Neuron (in vitro differentiated cells): Measurements from ENCODE around the gene HBB.
"Not testable (repeated sequence)": the region's sequence is repeated elsewhere in the genome, so short reads cannot be mapped to it uniquely, and the experiment has no call there.

ENCODE experiments used
- H2AFZ ChIP-seq: one replicate; pipeline ENCODE4 v1.6.1; 2013; ENCODE audit warnings: low read depth, mild to moderate bottlenecking, inconsistent platforms, low read length, moderate library complexity
- H3K27me3 ChIP-seq: one replicate; pipeline ENCODE4 v1.6.1; 2013; ENCODE audit warnings: low read length; ENCODE audit not compliant: insufficient read depth
- H3K36me3 ChIP-seq: one replicate; pipeline ENCODE4 v1.6.1; 2013; ENCODE audit warnings: low read length; ENCODE audit not compliant: insufficient read depth
- H3K4me1 ChIP-seq: one replicate; pipeline ENCODE4 v1.6.1; 2013; ENCODE audit warnings: low read length; ENCODE audit not compliant: insufficient read depth
- H3K4me3 ChIP-seq: 2 replicates; pipeline ENCODE4 v1.5.1; 2013; ENCODE audit warnings: mild to moderate bottlenecking, low read length, moderate library complexity
- H3K9me3 ChIP-seq: one replicate; pipeline ENCODE4 v1.6.1; 2013; ENCODE audit warnings: low read length

Gene HBB

GRCh38 chr11:5226732-5227310 is at the start of gene HBB:
TSS of gene HBB (minus strand) at chr11:5227071. CDS start at chr11:5227021, 50 bp downstream.
- H3K27me3 ChIP-seq, result no peaks in the 10 kb centered on the region
- H3K9me3 ChIP-seq, result no peaks in the 10 kb centered on the region
- H3K36me3 ChIP-seq, result no peaks in the 10 kb centered on the region
- H3K4me3 ChIP-seq, result no peak within 1 kb of the TSS
- H3K4me1 ChIP-seq, result no peaks in the 10 kb centered on the region
- no peak within 1 kb of the TSS for H2AFZ ChIP-seq

GRCh38 chr11:5275369-5276110 is 48.7 kb upstream of the HBB start:
- Histone ChIP-seq H3K36me3 (no peaks in the 10 kb centered on the region), H2AFZ (no peak overlapping the region)

GRCh38 chr11:5274395-5274794 is 47.5 kb upstream of the HBB start:
- Histone ChIP-seq H3K9me3 (no peaks in the 10 kb centered on the region), H3K36me3 (no peaks in the 10 kb centered on the region), H3K27me3 (no peaks in the 10 kb centered on the region), H2AFZ (no peak overlapping the region), H3K4me1 (no peaks in the 10 kb centered on the region), H3K4me3 (no peak overlapping the region)

More at GRCh38 chr11:5275369-5276110, 48.7 kb upstream of the HBB start:
- Histone ChIP-seq H3K4me3 (no peak overlapping the region), H3K4me1 (no peaks in the 10 kb centered on the region), H3K27me3 (no peaks in the 10 kb centered on the region), H3K9me3 (no peaks in the 10 kb centered on the region)

GRCh38 chr11:5272395-5273017 is 45.6 kb upstream of the HBB start:
- H3K27me3 ChIP-seq, result no peaks in the 10 kb centered on the region
- no peak overlapping the region for H2AFZ ChIP-seq
- no peaks in the 10 kb centered on the region for H3K36me3 ChIP-seq
- H3K4me1 ChIP-seq, result no peaks in the 10 kb centered on the region
- no peaks in the 10 kb centered on the region for H3K9me3 ChIP-seq
- H3K4me3 ChIP-seq, result no peak overlapping the region

GRCh38 chr11:5269715-5270147 is 42.9 kb upstream of the HBB start, which contains the start of gene HBE1:
TSS of gene HBE1 (minus strand) at chr11:5269945. CDS start at chr11:5269890, 55 bp downstream.
- no peak within 1 kb of the TSS for H2AFZ ChIP-seq

GRCh38 chr11:5267033-5267563 is 40.2 kb upstream of the HBB start:
- Histone ChIP-seq H3K27me3 (no peaks in the 10 kb centered on the region), H2AFZ (no peak overlapping the region), H3K9me3 (no peaks in the 10 kb centered on the region), H3K36me3 (no peaks in the 10 kb centered on the region), H3K4me3 (no peak overlapping the region), H3K4me1 (no peaks in the 10 kb centered on the region)

More at GRCh38 chr11:5269715-5270147, 42.9 kb upstream of the HBB start, which contains the start of gene HBE1:
- no peaks in the 10 kb centered on the region for H3K36me3 ChIP-seq
- no peak within 1 kb of the TSS for H3K4me3 ChIP-seq
- no peaks in the 10 kb centered on the region for H3K9me3 ChIP-seq
- no peaks in the 10 kb centered on the region for H3K27me3 ChIP-seq
- no peaks in the 10 kb centered on the region for H3K4me1 ChIP-seq

GRCh38 chr11:5266609-5267008 is 39.7 kb upstream of the HBB start:
- Histone ChIP-seq H3K9me3 (no peaks in the 10 kb centered on the region), H3K4me1 (no peaks in the 10 kb centered on the region), H2AFZ (no peak overlapping the region), H3K4me3 (no peak overlapping the region), H3K36me3 (no peaks in the 10 kb centered on the region), H3K27me3 (no peaks in the 10 kb centered on the region)

- H3K9me3 ChIP-seq, result no peaks in the 10 kb centered on the region
- H3K36me3 ChIP-seq, result no peaks in the 10 kb centered on the region
- no peaks in the 10 kb centered on the region for H3K27me3 ChIP-seq
- H3K4me1 ChIP-seq, result no peaks in the 10 kb centered on the region
- no peak overlapping the region for H2AFZ ChIP-seq
- no peak overlapping the region for H3K4me3 ChIP-seq
Observed at GRCh38 chr11:5265832-5266231, 39.0 kb upstream of the HBB start.

GRCh38 chr11:5258543-5259262 is 31.8 kb upstream of the HBB start:
- H3K4me1 ChIP-seq, result no peaks in the 10 kb centered on the region

GRCh38 chr11:5257296-5257695 is 30.4 kb upstream of the HBB start:
- no peaks in the 10 kb centered on the region for H3K36me3 ChIP-seq
- H3K4me1 ChIP-seq, result no peaks in the 10 kb centered on the region
- no peaks in the 10 kb centered on the region for H3K27me3 ChIP-seq
- H3K4me3 ChIP-seq, result no peak overlapping the region
- no peaks in the 10 kb centered on the region for H3K9me3 ChIP-seq
- no peak overlapping the region for H2AFZ ChIP-seq

More at GRCh38 chr11:5258543-5259262, 31.8 kb upstream of the HBB start:
- Histone ChIP-seq H3K36me3 (no peaks in the 10 kb centered on the region), H3K4me3 (no peak overlapping the region), H2AFZ (no peak overlapping the region), H3K27me3 (no peaks in the 10 kb centered on the region), H3K9me3 (no peaks in the 10 kb centered on the region)

GRCh38 chr11:5254646-5255413 is 28.0 kb upstream of the HBB start, which contains the start of gene HBG2:
TSS of gene HBG2 (minus strand) at chr11:5254781. CDS start at chr11:5254728, 53 bp downstream.
- H3K9me3 ChIP-seq, H3K27me3 ChIP-seq, H3K4me1 ChIP-seq, H3K36me3 ChIP-seq, H3K4me3 ChIP-seq, H2AFZ ChIP-seq: not testable (repeated sequence)

- not testable (repeated sequence) for H3K4me3 ChIP-seq, H3K4me1 ChIP-seq, H3K9me3 ChIP-seq, H2AFZ ChIP-seq, H3K36me3 ChIP-seq, H3K27me3 ChIP-seq
Observed at GRCh38 chr11:5254023-5254422, 27.2 kb upstream of the HBB start.
